Activated naive CD4-positive, alpha-beta T cell treated with anti-CD3 and anti-CD28 coated beads for 36 hours (primary cell): ENCODE results near the gene LIN9. TPM values are rescaled to one million over a fixed set of nuclear protein-coding genes. Genes with fewer than 3 reads are reported as not detected.
"Not testable (repeated sequence)": the region's sequence is repeated elsewhere in the genome, so short reads cannot be mapped to it uniquely, and the experiment has no call there.

ENCODE experiments used
- CTCF ChIA-PET: fragments of 350-600 bp; sonication (Branson Sonifier 250); formaldehyde crosslinking; loops from one replicate; lab custom pipeline; 2021; ENCODE audit warnings: antibody characterized with exemption; lab: Charles Lee
- DNase-seq: peaks from one replicate; pipeline ENCODE4 v3.0.0-alpha.2; 2020
- H3K27ac Mint-ChIP-seq: one replicate; pipeline ENCODE4 v1.8.0; 2021; ENCODE audit warnings: mild to moderate bottlenecking, mixed read lengths
- H3K27me3 Mint-ChIP-seq: one replicate; pipeline ENCODE4 v1.8.0; 2021; ENCODE audit warnings: low read depth, mixed read lengths
- H3K36me3 Mint-ChIP-seq: one replicate; pipeline ENCODE4 v1.8.0; 2021; ENCODE audit warnings: low read depth, mixed read lengths
- H3K4me1 Mint-ChIP-seq: one replicate; pipeline ENCODE4 v1.8.0; 2021; ENCODE audit warnings: low read depth, mixed read lengths
- H3K4me3 Mint-ChIP-seq: one replicate; pipeline ENCODE4 v1.8.0; 2021; ENCODE audit warnings: mild to moderate bottlenecking, moderate library complexity, mixed read lengths
- H3K9me3 Mint-ChIP-seq: one replicate; pipeline ENCODE4 v1.8.0; 2021; ENCODE audit warnings: mixed read lengths
- intact Hi-C: fragments of 100-400 bp; cut with micrococcal nuclease; formaldehyde crosslinking; loops from one replicate; pipeline ENCODE4 v1.15.1; 2023
- total RNA-seq, 2 experiments: library from RNA; stranded (reverse); gene quantifications; one replicate each; pipeline ENCODE4 v1.2.3, GENCODE V29; 2021

The LIN9 gene
- total RNA-seq, 2 experiments from 2014 or later, result 7.7 to 9.5 TPM

DNA sequence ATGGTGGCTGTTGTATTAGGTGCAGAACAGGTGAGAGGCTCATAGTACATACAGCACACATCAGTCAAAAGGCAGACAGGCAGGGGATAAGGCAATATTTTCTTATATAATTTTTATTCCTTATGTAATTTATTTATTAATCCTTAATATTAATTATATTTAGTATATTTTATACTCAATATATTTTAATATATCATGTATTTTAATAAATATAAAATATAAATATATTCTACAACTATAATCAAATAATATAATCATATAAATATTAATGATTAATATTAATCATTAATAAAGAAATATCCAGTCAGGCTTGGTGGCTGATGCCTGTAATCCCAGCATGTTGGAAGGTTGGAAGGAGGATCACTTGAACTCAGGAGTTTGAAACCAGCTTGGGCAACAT, 104.8 kb downstream of the LIN9 start:
- intact Hi-C loops, result no loop called here
- H3K27me3 Mint-ChIP-seq, result peaks cover 4% of the 10 kb centered on the region
- H3K4me3 Mint-ChIP-seq, result no peak overlapping the region
- H3K36me3 Mint-ChIP-seq, result no peaks in the 10 kb centered on the region
- no peak for DNase-seq
- H3K27ac Mint-ChIP-seq, result no peak overlapping the region
- no peaks in the 10 kb centered on the region for H3K4me1 Mint-ChIP-seq
- CTCF ChIA-PET, result interaction anchor here (0.7 kb wide), 2 partner anchors 11 to 32 kb away, joined by 3 read pairs; no protein-coding TSS in a partner anchor
- no peaks in the 10 kb centered on the region for H3K9me3 Mint-ChIP-seq

GRCh38 chr1:226203655-226204054, 105.3 kb downstream of the LIN9 start:
- Mint-ChIP-seq H3K4me3 (no peak overlapping the region), H3K36me3 (no peaks in the 10 kb centered on the region), H3K9me3 (no peaks in the 10 kb centered on the region), H3K4me1 (no peaks in the 10 kb centered on the region), H3K27me3 (peaks cover 4% of the 10 kb centered on the region), H3K27ac (no peak overlapping the region)
- intact Hi-C loops, result no loop called here
- CTCF ChIA-PET, result no interaction called here
- DNase-seq, result no peak

DNA sequence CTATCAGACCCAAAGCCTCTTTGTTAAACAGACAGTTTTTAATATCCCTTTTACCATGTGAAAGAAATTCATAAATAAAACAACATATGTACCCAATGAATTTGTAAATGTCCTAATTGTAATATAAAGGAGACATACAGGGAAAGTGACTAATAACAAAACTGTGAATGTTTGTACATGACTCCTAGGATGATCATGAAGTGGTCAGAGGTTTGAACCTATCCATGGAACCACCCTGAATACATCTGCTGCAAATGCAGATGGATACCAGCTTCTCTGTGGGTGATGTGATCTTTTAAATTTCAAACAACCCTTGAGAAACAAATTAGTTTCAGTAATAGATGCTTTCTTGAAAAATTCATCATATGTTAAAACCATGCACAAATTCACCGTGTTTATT, 105.7 kb downstream of the LIN9 start:
- H3K4me1 Mint-ChIP-seq, result no peaks in the 10 kb centered on the region
- no peaks in the 10 kb centered on the region for H3K9me3 Mint-ChIP-seq
- no peaks in the 10 kb centered on the region for H3K36me3 Mint-ChIP-seq
- H3K27ac Mint-ChIP-seq, result no peak overlapping the region
- peaks cover 4% of the 10 kb centered on the region for H3K27me3 Mint-ChIP-seq
- DNase-seq, result no peak
- CTCF ChIA-PET, result interaction anchor here (0.6 to 10.4 kb wide), 3 partner anchors 9 to 184 kb away, joined by 3 to 211 read pairs (median 4); no protein-coding TSS in a partner anchor
- intact Hi-C loops, result no loop called here
- H3K4me3 Mint-ChIP-seq, result no peak overlapping the region

DNA sequence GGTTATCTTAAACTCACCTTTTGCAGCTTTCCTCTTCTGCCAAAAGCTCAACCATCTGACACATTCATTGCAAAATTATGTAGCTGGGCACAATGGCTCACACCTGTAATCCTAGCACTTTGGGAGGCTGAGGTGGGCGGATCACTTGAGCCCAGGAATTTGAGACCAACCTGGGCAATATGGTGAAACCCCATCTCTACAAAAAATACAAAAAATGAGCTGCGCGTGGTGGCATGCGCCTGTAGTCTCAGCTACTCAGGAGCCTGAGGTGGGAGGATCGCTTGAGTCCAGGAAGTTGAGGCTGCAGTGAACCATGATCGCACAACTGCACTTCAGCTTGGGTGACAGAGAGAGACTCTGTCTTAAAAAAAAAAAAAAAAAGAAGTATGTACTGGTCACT, 106.3 kb downstream of the LIN9 start:
- DNase-seq, H3K27ac Mint-ChIP-seq, H3K27me3 Mint-ChIP-seq, H3K36me3 Mint-ChIP-seq, H3K9me3 Mint-ChIP-seq, H3K4me1 Mint-ChIP-seq, intact Hi-C loops, H3K4me3 Mint-ChIP-seq: not testable (repeated sequence)
- CTCF ChIA-PET, result interaction anchor here (0.6 to 10.4 kb wide), 5 partner anchors 8 to 184 kb away, joined by 3 to 211 read pairs (median 3); no protein-coding TSS in a partner anchor

GRCh38 chr1:226202246-226202645, 106.7 kb downstream of the LIN9 start:
- H3K4me3 Mint-ChIP-seq, result no peak overlapping the region
- H3K4me1 Mint-ChIP-seq, result no peaks in the 10 kb centered on the region
- no peak overlapping the region for H3K27ac Mint-ChIP-seq
- DNase-seq, result no peak
- H3K9me3 Mint-ChIP-seq, result no peaks in the 10 kb centered on the region
- intact Hi-C loops, result no loop called here
- H3K27me3 Mint-ChIP-seq, result peaks cover 4% of the 10 kb centered on the region
- H3K36me3 Mint-ChIP-seq, result no peaks in the 10 kb centered on the region
- CTCF ChIA-PET, result interaction anchor here (0.6 to 10.4 kb wide), 4 partner anchors 8 to 78 kb away, joined by 3 to 211 read pairs (median 4); no protein-coding TSS in a partner anchor

GRCh38 chr1:226201029-226201593, 107.9 kb downstream of the LIN9 start:
- Mint-ChIP-seq H3K4me1 (no peaks in the 10 kb centered on the region), H3K9me3 (no peaks in the 10 kb centered on the region), H3K27me3 (peaks cover 6% of the 10 kb centered on the region), H3K27ac (no peak overlapping the region), H3K4me3 (no peak overlapping the region), H3K36me3 (no peaks in the 10 kb centered on the region)
- DNase-seq, result peak; percentile 16
- CTCF ChIA-PET, result interaction anchor here (0.8 to 10.4 kb wide), 4 partner anchors 38 to 182 kb away, joined by 3 to 211 read pairs (median 4); no protein-coding TSS in a partner anchor
- intact Hi-C loops, result no loop called here

DNA sequence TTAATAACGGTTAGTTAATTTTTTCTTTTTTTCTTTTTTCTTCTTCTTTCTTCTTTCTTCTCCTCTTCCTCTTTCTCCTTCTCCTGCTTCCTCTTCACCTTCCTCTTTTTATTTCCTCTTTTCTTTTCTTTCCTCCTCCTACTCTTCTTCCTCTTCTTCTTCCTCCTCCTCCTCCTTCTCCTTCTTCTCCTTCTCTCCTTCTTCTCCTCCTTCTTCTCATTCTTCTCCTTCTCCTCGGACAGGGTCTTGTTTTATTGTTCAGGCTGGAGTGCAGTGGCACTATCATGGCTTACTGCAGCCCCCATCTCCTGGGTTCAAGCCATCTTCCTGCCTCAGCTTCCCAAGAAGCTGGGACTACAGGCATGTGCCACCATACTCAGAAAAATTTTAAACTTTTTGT, 109.0 kb downstream of the LIN9 start:
- no peaks in the 10 kb centered on the region for H3K36me3 Mint-ChIP-seq
- intact Hi-C loops, result loop anchor here (10.0 kb wide), 1 partner anchor 235 kb away; no protein-coding TSS in a partner anchor
- CTCF ChIA-PET, result interaction anchor here (10.4 kb wide), 1 partner anchor 75 kb away, joined by 211 read pairs; no protein-coding TSS in a partner anchor

DNA sequence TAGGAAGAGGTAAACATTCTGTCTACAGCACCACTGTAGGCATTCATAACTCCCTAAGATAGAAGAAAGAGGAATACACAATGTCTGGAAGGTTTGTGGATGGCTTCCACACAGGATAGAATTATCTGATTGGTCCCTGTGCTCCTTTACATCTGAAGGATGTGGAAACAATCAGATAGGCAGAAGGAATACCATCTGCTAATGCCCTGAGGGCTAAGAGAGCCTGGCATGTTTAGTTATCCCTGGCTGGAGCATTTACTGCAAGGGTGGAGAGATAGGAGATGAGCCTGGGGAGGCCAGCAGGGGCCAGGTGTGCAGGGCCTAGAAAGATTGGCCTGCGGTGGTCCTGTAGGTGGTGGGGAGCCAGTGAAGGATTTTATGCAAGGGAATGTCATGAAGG, 113.8 kb downstream of the LIN9 start:
- no peaks in the 10 kb centered on the region for H3K36me3 Mint-ChIP-seq
- H3K4me3 Mint-ChIP-seq, result no peak overlapping the region
- CTCF ChIA-PET, result interaction anchor here (1.0 to 10.4 kb wide), 2 partner anchors 47 to 70 kb away, joined by 4 to 211 read pairs; no protein-coding TSS in a partner anchor
- H3K27ac Mint-ChIP-seq, result no peak overlapping the region
- H3K9me3 Mint-ChIP-seq, result no peaks in the 10 kb centered on the region
- H3K4me1 Mint-ChIP-seq, result no peaks in the 10 kb centered on the region
- peaks cover 4% of the 10 kb centered on the region for H3K27me3 Mint-ChIP-seq
- DNase-seq, result no peak
- intact Hi-C loops, result loop anchor here (10.0 kb wide), 1 partner anchor 230 kb away; no protein-coding TSS in a partner anchor

More for the DNA sequence above, 109.0 kb downstream of the LIN9 start:
- Mint-ChIP-seq H3K9me3 (no peaks in the 10 kb centered on the region), H3K27ac (no peak overlapping the region), H3K4me3 (no peak overlapping the region), H3K4me1 (no peaks in the 10 kb centered on the region), H3K27me3 (peaks cover 6% of the 10 kb centered on the region)
- no peak for DNase-seq

DNA sequence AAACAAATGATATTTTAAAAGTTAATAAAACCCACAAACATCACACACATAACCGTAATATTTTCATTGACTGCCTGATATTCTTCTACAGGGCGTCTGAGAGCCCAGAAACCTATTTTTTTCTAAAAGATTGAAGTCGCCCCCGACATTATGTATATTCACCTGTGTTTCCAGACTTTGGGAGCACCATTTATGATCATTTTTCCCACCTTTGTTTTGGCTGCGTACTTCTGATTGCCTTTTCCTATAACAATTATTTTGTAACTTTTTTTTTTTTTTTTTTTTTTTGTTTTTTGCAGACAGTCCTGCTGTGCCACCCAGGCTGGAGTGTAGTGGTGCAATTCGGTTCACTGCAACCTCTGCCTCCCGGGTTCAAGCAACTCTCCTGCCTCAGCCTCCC, 121.6 kb downstream of the LIN9 start:
- no peaks in the 10 kb centered on the region for H3K27me3 Mint-ChIP-seq
- CTCF ChIA-PET, result interaction anchor here (0.7 kb wide), 1 partner anchor 123 kb away, joined by 3 read pairs; no protein-coding TSS in a partner anchor
- peak overlapping the region; percentile 87 for H3K27ac Mint-ChIP-seq
- H3K36me3 Mint-ChIP-seq, result peaks cover 4% of the 10 kb centered on the region
- H3K4me3 Mint-ChIP-seq, result peak overlapping the region; percentile 89
- H3K9me3 Mint-ChIP-seq, result no peaks in the 10 kb centered on the region
- intact Hi-C loops, result loop anchor here (2.0 to 5.0 kb wide), 4 partner anchors 125 to 410 kb away; partner anchors contain the start of genes H3-3A, PYCR2, SDE2 and SRP9
- DNase-seq, result no peak
- peaks cover 26% of the 10 kb centered on the region for H3K4me1 Mint-ChIP-seq

DNA sequence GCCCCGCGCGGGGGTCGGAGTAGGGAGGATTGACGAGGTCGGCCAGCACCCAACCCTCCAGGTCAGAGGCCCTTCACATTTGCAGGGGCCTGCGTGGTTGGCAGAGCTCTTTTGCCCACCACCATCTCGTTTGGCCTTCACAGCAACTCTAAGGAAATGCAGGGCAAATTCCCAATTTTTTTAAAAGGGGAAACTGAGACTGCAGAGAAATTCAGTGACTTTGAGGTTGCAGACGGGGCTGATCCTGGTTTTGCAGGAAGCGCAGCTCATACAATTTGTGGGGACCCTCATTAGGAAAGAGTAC, 122.0 kb downstream of the LIN9 start:
- peak overlapping the region; percentile 89 for H3K4me3 Mint-ChIP-seq
- peaks cover 6% of the 10 kb centered on the region for H3K36me3 Mint-ChIP-seq
- CTCF ChIA-PET, result interaction anchor here (0.7 kb wide), 1 partner anchor 122 kb away, joined by 3 read pairs; no protein-coding TSS in a partner anchor
- DNase-seq, result no peak
- H3K27me3 Mint-ChIP-seq, result no peaks in the 10 kb centered on the region
- H3K9me3 Mint-ChIP-seq, result no peaks in the 10 kb centered on the region
- H3K27ac Mint-ChIP-seq, result peak overlapping the region; percentile 87
- H3K4me1 Mint-ChIP-seq, result peaks cover 29% of the 10 kb centered on the region
- intact Hi-C loops, result loop anchor here (2.0 to 5.0 kb wide), 4 partner anchors 125 to 410 kb away; partner anchors contain the start of genes H3-3A, PYCR2, SDE2 and SRP9

- peak within 1 kb of the TSS; percentile 89 for H3K4me3 Mint-ChIP-seq
- no peaks in the 10 kb centered on the region for H3K27me3 Mint-ChIP-seq
- H3K9me3 Mint-ChIP-seq, result no peaks in the 10 kb centered on the region
- intact Hi-C loops, result loop anchor here (1.0 to 5.0 kb wide), 8 partner anchors 61 to 719 kb away; partner anchors contain the start of genes H3-3A, LIN9, PARP1 and PYCR2
- CTCF ChIA-PET, result interaction anchor here (0.7 to 3.0 kb wide), 3 partner anchors 11 to 122 kb away, joined by 3 to 22 read pairs (median 3); no protein-coding TSS in a partner anchor
- peaks cover 10% of the 10 kb centered on the region for H3K36me3 Mint-ChIP-seq
- H3K4me1 Mint-ChIP-seq, result peaks cover 34% of the 10 kb centered on the region
- H3K27ac Mint-ChIP-seq, result peak within 1 kb of the TSS; percentile 87
- DNase-seq, result peak; percentile 91
Measured at GRCh38 chr1:226186124-226187018, 122.6 kb downstream of the LIN9 start, which contains the start of gene ACBD3. Gene ACBD3, minus strand, starts transcription at chr1:226186741. Its CDS starts 66 bp downstream, at chr1:226186675.
